Hepatocyte (in vitro differentiated cells): ENCODE data around the gene DVL2. TPM values are rescaled to one million over a fixed set of nuclear protein-coding genes. Genes with fewer than 3 reads are reported as not detected.

Experiments
- DNase-seq: peaks from one replicate; pipeline ENCODE4 v3.0.0-alpha.2; 2016; ENCODE audit warnings: low spot score
- H2AFZ ChIP-seq: fragments of 200-600 bp; sonication (generic); 2 replicates; pipeline ENCODE4 v1.6.0; 2016; ENCODE audit warnings: antibody characterized with exemption, mild to moderate bottlenecking
- H3K27ac ChIP-seq: fragments of 200-600 bp; sonication (generic); 2 replicates; pipeline ENCODE4 v1.5.1; 2016; ENCODE audit warnings: mild to moderate bottlenecking
- H3K27me3 ChIP-seq: fragments of 200-600 bp; sonication (generic); 2 replicates; pipeline ENCODE4 v1.6.1; 2016
- H3K36me3 ChIP-seq: fragments of 200-600 bp; sonication (generic); replicated peaks from 2 replicates; pipeline ENCODE4 v1.5.1; 2016; ENCODE audit warnings: low read depth; ENCODE audit not compliant: insufficient read depth
- H3K4me1 ChIP-seq: fragments of 200-600 bp; sonication (generic); 2 replicates; pipeline ENCODE4 v1.5.1; 2016; ENCODE audit warnings: mild to moderate bottlenecking, moderate library complexity; ENCODE audit not compliant: insufficient read depth
- H3K4me2 ChIP-seq: fragments of 200-600 bp; sonication (generic); 2 replicates; pipeline ENCODE4 v1.6.0; 2016
- H3K4me3 ChIP-seq: fragments of 200-600 bp; sonication (generic); 2 replicates; pipeline ENCODE4 v1.5.1; 2016; ENCODE audit warnings: mild to moderate bottlenecking
- H3K79me2 ChIP-seq: fragments of 200-600 bp; sonication (generic); 2 replicates; pipeline ENCODE4 v1.6.0; 2017; ENCODE audit warnings: mild to moderate bottlenecking
- H3K9me2 ChIP-seq: fragments of 200-600 bp; sonication (generic); replicated peaks from 2 replicates; pipeline ENCODE4 v1.6.0; 2017; ENCODE audit warnings: mild to moderate bottlenecking; ENCODE audit not compliant: insufficient read depth
- H3K9me3 ChIP-seq: fragments of 200-600 bp; sonication (generic); 2 replicates; pipeline ENCODE4 v1.5.1; 2016; ENCODE audit warnings: low read depth, mild to moderate bottlenecking
- H4K20me1 ChIP-seq: fragments of 200-600 bp; sonication (generic); 2 replicates; pipeline ENCODE4 v1.6.0; 2016; ENCODE audit warnings: mild to moderate bottlenecking; ENCODE audit not compliant: insufficient read depth, poor library complexity, severe bottlenecking
- CTCF ChIP-seq: fragments of 200-600 bp; sonication (generic); IDR thresholded peaks from 2 replicates; pipeline ENCODE4 v1.5.1; 2016; ENCODE audit warnings: antibody characterized with exemption, mild to moderate bottlenecking; ENCODE audit not compliant: poor library complexity
- EZH2 ChIP-seq: fragments of 200-600 bp; sonication (generic); IDR thresholded peaks from 2 replicates; pipeline ENCODE4 v1.6.1; 2016; ENCODE audit warnings: antibody characterized with exemption, mild to moderate bottlenecking, borderline replicate concordance
- EZH2phosphoT487 ChIP-seq: fragments of 200-600 bp; sonication (generic); IDR thresholded peaks from one replicate; pipeline ENCODE4 v1.6.1; 2018; ENCODE audit warnings: antibody characterized with exemption, mild to moderate bottlenecking, low read depth, moderate library complexity; ENCODE audit not compliant: unreplicated experiment, severe bottlenecking
- WGBS: methylation state at CpG from one replicate; pipeline ENCODE4 v1.1.6; 2016; ENCODE audit warnings: low lambda C conversion rate; ENCODE audit errors: missing lambda C conversion rate; 5-methylcytosine and 5-hydroxymethylcytosine counted together
- polyA plus RNA-seq: library from polyadenylated mRNA; unstranded; fragments of >200 nt; fragmentation: Nextera tagmentation; extraction: Ambion mirVana; gene quantifications from 2 replicates; pipeline ENCODE4 v1.2.1, GENCODE V29; 2016
- total RNA-seq: library from RNA; depleted of rRNA; stranded (reverse); fragments of >200 nt; gene quantifications from 2 replicates; pipeline ENCODE4 v1.2.3, GENCODE V29; 2014

Gene DVL2
- total and polyA plus RNA-seq, 2 experiments from 2014 or later = 62.1 to 74.7 TPM

- no peaks in the 10 kb centered on the region for H3K9me3 ChIP-seq
- H3K79me2 ChIP-seq = peaks cover 59% of the 10 kb centered on the region
- TF ChIP-seq CTCF (no peak), EZH2phosphoT487 (no peak), EZH2 (no peak)
- peak overlapping the region; percentile 38 for H2AFZ ChIP-seq
- peak; percentile 98 for DNase-seq
- H3K4me2 ChIP-seq = peak overlapping the region; percentile 74
- H3K4me3 ChIP-seq = peak overlapping the region; percentile 38
- H3K36me3 ChIP-seq = no peaks in the 10 kb centered on the region
- peak overlapping the region; percentile 97 for H3K27ac ChIP-seq
- H3K9me2 ChIP-seq = no peaks in the 10 kb centered on the region
- H4K20me1 ChIP-seq = no peaks in the 10 kb centered on the region
- WGBS = 3% methylated on average over 42 of the region's 49 CpGs
- H3K4me1 ChIP-seq = peaks cover 15% of the 10 kb centered on the region
- no peaks in the 10 kb centered on the region for H3K27me3 ChIP-seq
These were observed 8.6 kb upstream of the DVL2 start for GRCh38 chr17:7242717-7243452.

GRCh38 chr17:7241783-7242716 is 7.7 kb upstream of the DVL2 start, which contains the start of gene GABARAP:
Gene GABARAP, minus strand, starts transcription at chr17:7242449. Its CDS starts 119 bp downstream, at chr17:7242330.
- peaks cover 59% of the 10 kb centered on the region for H3K79me2 ChIP-seq
- H3K4me2 ChIP-seq = peak within 1 kb of the TSS; percentile 85
- peak within 1 kb of the TSS; percentile 38 for H2AFZ ChIP-seq
- peak within 1 kb of the TSS; percentile 61 for H3K4me3 ChIP-seq
- peak; percentile 96 for DNase-seq
- under 1% methylated on average over 43 of the region's 62 CpGs for WGBS
- peaks cover 17% of the 10 kb centered on the region for H3K4me1 ChIP-seq
- H3K9me3 ChIP-seq = no peaks in the 10 kb centered on the region
- H3K36me3 ChIP-seq = no peaks in the 10 kb centered on the region
- no peaks in the 10 kb centered on the region for H4K20me1 ChIP-seq
- no peaks in the 10 kb centered on the region for H3K9me2 ChIP-seq
- no peaks in the 10 kb centered on the region for H3K27me3 ChIP-seq
- TF ChIP-seq CTCF (no peak), EZH2phosphoT487 (no peak), EZH2 (no peak)
- peak within 1 kb of the TSS; percentile 97 for H3K27ac ChIP-seq

GRCh38 chr17:7241090-7241733 is 6.9 kb upstream of the DVL2 start:
- H3K36me3 ChIP-seq = no peaks in the 10 kb centered on the region
- peak overlapping the region; percentile 97 for H3K27ac ChIP-seq
- H3K27me3 ChIP-seq = no peaks in the 10 kb centered on the region
- H3K4me3 ChIP-seq = peak overlapping the region; percentile 61
- WGBS = 39% methylated on average over 9 of the region's 9 CpGs
- H3K4me1 ChIP-seq = peaks cover 21% of the 10 kb centered on the region
- no peaks in the 10 kb centered on the region for H3K9me2 ChIP-seq
- no peaks in the 10 kb centered on the region for H3K9me3 ChIP-seq
- no peak overlapping the region for H2AFZ ChIP-seq
- no peak for TF ChIP-seq EZH2phosphoT487
- no peak for TF ChIP-seq EZH2
- TF ChIP-seq CTCF = no peak
- H3K79me2 ChIP-seq = peaks cover 59% of the 10 kb centered on the region
- no peak for DNase-seq
- H3K4me2 ChIP-seq = peak overlapping the region; percentile 85
- no peaks in the 10 kb centered on the region for H4K20me1 ChIP-seq
